ENCODE measurements around the gene LMCD1.

Gene LMCD1

DNA sequence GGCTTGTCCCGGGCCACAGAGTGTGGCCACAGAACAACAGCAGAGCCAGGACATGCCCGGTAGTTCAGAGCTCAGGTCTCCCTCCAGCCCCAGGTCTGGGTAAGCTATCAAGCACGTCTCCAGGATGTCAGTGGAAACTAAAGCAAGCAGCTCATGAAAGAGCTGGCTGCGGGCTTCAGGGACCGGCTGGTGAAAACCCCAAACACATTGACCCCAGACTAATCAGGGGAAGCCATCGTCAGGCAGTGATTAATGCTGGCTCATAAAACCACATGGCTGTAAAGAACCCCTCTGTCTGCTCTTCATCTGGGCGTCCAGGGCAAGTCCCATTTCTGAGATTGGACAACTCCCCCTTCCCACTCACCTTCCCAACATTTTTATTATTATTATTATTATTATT, 37.8 kb downstream of the LMCD1 start:
- Histone ChIP-seq H3K36me3 (ENCODE audit: control insufficient read depth in 1 of 2, insufficient read depth in 2 of 2, low read length in 2 of 2) (peaks cover 0 to 6% of the 10 kb centered on the region in 2 donors), H3K4me1 (ENCODE audit: control insufficient read depth in 1 of 2, insufficient read depth in 2 of 2, low read length in 2 of 2) (no peaks in the 10 kb centered on the region), H3K27me3 (ENCODE audit: low read depth, low read length) (no peaks in the 10 kb centered on the region), H3K27ac (ENCODE audit: low read length) (no peak overlapping the region), H3K9me3 (ENCODE audit: control insufficient read depth in 1 of 2, low read length in 2 of 2) (no peaks in the 10 kb centered on the region), H3K4me3 (ENCODE audit: low read depth in 1 of 2, low read length in 2 of 2) (no peak overlapping the region)

GRCh38 chr3:8540456-8540855, 38.8 kb downstream of the LMCD1 start:
- Histone ChIP-seq H3K4me1 (ENCODE audit: control insufficient read depth in 1 of 2, insufficient read depth in 2 of 2, low read length in 2 of 2) (no peaks in the 10 kb centered on the region), H3K27me3 (ENCODE audit: low read depth, low read length) (no peaks in the 10 kb centered on the region), H3K9me3 (ENCODE audit: control insufficient read depth in 1 of 2, low read length in 2 of 2) (no peaks in the 10 kb centered on the region), H3K27ac (ENCODE audit: low read length) (no peak overlapping the region), H3K36me3 (ENCODE audit: control insufficient read depth in 1 of 2, insufficient read depth in 2 of 2, low read length in 2 of 2) (peaks cover 0 to 6% of the 10 kb centered on the region in 2 donors), H3K4me3 (ENCODE audit: low read depth in 1 of 2, low read length in 2 of 2) (no peak overlapping the region)

GRCh38 chr3:8541486-8541885, 39.9 kb downstream of the LMCD1 start:
- no peaks in the 10 kb centered on the region for H3K27me3 ChIP-seq (ENCODE audit: low read depth, low read length)
- H3K36me3 ChIP-seq (ENCODE audit: control insufficient read depth in 1 of 2, insufficient read depth in 2 of 2, low read length in 2 of 2) = peaks cover 0 to 6% of the 10 kb centered on the region in 2 donors

DNA sequence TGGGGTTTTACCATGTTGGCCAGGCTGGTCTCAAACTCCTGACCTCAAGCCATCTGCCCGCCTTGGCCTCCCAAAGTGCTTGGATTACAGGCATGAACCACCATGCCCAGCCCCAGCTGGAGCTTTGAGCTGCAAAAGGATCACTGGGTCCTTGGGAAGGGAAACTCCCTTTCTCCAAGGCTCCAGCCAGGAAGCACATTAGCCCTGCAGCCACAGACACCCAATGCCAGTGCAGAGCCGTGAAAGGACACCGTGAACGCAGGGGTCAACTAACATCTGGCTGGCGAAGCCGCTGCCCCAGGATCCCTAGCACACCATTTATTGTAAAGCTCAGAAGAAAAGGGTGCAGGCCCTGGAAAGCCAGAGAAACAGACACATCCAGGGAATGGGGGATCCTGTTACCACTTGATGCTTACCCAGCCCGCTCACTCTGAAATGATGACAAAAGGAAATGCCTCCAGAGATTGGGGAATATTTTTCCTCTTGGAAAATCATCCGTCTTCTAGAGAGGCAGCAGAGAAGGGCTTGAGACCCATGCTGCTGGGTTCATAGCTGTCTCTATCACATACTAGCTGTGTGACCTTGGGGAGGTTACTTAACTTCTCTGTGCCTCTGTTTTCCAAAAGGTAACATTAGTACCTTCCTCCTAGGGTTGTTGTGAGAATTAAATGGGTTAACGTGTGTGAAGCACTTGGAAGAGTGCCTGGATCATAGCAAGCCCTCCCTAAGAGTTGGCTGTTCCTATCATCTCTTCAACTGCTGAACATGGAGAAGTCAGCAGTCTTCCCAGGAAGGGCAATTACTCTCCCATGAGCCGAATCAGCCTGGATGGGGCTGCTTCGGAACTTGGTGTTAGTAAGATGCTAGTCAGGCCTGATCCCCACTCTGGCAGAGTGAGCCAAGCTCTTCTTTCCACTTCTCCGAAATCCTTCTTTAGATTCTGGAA, 40.8 kb downstream of the LMCD1 start:
- Histone ChIP-seq H3K4me1 (ENCODE audit: control insufficient read depth in 1 of 2, insufficient read depth in 2 of 2, low read length in 2 of 2) (no peaks in the 10 kb centered on the region), H3K9me3 (ENCODE audit: control insufficient read depth in 1 of 2, low read length in 2 of 2) (no peaks in the 10 kb centered on the region), H3K27me3 (ENCODE audit: low read depth, low read length) (no peaks in the 10 kb centered on the region), H3K36me3 (ENCODE audit: control insufficient read depth in 1 of 2, insufficient read depth in 2 of 2, low read length in 2 of 2) (peaks cover 0 to 6% of the 10 kb centered on the region in 2 donors), H3K4me3 (ENCODE audit: low read depth in 1 of 2, low read length in 2 of 2) (no peak overlapping the region), H3K27ac (ENCODE audit: low read length) (no peak overlapping the region)

More at GRCh38 chr3:8541486-8541885, 39.9 kb downstream of the LMCD1 start:
- Histone ChIP-seq H3K4me3 (ENCODE audit: low read depth in 1 of 2, low read length in 2 of 2) (no peak overlapping the region), H3K27ac (ENCODE audit: low read length) (no peak overlapping the region), H3K4me1 (ENCODE audit: control insufficient read depth in 1 of 2, insufficient read depth in 2 of 2, low read length in 2 of 2) (no peaks in the 10 kb centered on the region), H3K9me3 (ENCODE audit: control insufficient read depth in 1 of 2, low read length in 2 of 2) (no peaks in the 10 kb centered on the region)

- Histone ChIP-seq H3K27ac (ENCODE audit: low read length) (no peak overlapping the region), H3K27me3 (ENCODE audit: low read depth, low read length) (no peaks in the 10 kb centered on the region), H3K9me3 (ENCODE audit: control insufficient read depth in 1 of 2, low read length in 2 of 2) (no peaks in the 10 kb centered on the region), H3K4me1 (ENCODE audit: control insufficient read depth in 1 of 2, insufficient read depth in 2 of 2, low read length in 2 of 2) (no peaks in the 10 kb centered on the region), H3K36me3 (ENCODE audit: control insufficient read depth in 1 of 2, insufficient read depth in 2 of 2, low read length in 2 of 2) (peaks cover 0 to 17% of the 10 kb centered on the region in 2 donors), H3K4me3 (ENCODE audit: low read depth in 1 of 2, low read length in 2 of 2) (no peak overlapping the region)
Measured at GRCh38 chr3:8546609-8547008, 45.0 kb downstream of the LMCD1 start.

DNA sequence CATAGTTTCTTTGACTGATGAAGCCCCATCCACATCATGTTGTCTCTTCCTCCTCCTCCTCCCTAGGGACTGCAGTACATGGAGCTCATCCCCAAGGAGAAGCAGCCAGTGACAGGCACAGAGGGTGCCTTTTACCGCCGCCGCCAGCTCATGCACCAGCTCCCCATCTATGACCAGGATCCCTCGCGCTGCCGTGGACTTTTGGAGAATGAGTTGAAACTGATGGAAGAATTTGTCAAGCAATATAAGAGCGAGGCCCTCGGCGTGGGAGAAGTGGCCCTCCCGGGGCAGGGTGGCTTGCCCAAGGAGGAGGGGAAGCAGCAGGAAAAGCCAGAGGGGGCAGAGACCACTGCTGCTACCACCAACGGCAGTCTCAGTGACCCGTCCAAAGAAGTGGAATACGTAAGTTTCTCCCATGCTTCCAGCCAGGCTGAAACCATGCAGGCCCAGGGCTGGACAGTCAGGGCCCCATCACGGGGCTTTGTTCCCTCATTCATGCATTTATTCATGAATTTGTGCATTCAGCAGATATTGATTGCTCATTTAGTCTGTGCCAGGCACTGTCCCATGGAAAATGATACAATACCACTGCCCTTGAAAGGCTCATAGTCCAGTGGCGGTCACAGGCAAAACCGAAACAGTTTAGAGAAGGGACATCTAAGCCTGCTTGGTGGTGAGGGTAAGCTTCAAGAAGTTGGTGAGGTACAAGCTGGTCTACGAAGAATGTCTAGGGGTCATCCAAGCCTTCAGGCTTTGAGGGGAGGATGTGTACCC, 47.1 kb downstream of the LMCD1 start:
- H3K27ac ChIP-seq (ENCODE audit: low read length) = no peak overlapping the region
- no peaks in the 10 kb centered on the region for H3K4me1 ChIP-seq (ENCODE audit: control insufficient read depth in 1 of 2, insufficient read depth in 2 of 2, low read length in 2 of 2)
- peaks cover 0 to 17% of the 10 kb centered on the region in 2 donors for H3K36me3 ChIP-seq (ENCODE audit: control insufficient read depth in 1 of 2, insufficient read depth in 2 of 2, low read length in 2 of 2)
- no peak overlapping the region for H3K4me3 ChIP-seq (ENCODE audit: low read depth in 1 of 2, low read length in 2 of 2)
- H3K9me3 ChIP-seq (ENCODE audit: control insufficient read depth in 1 of 2, low read length in 2 of 2) = no peaks in the 10 kb centered on the region
- H3K27me3 ChIP-seq (ENCODE audit: low read depth, low read length) = no peaks in the 10 kb centered on the region

DNA sequence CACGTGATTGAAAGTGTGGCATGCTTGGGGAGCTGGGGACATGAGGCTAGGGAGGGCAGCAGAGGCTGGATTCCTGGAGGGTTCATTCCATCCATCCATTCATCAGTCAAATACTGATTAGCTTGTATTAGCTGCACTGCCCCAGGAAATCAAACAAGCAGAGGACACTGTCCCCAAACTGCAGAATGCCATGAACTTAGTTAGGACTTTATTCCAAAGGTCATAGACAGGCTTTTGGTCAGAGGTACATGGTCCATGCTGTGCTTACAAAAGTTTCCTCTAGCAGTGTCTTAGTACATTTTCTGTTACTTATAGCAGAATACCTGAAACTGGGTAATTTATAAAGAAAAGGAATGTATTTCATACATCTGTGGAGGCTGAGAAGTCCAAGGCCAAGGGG, 47.7 kb downstream of the LMCD1 start:
- Histone ChIP-seq H3K9me3 (ENCODE audit: control insufficient read depth in 1 of 2, low read length in 2 of 2) (no peaks in the 10 kb centered on the region), H3K27me3 (ENCODE audit: low read depth, low read length) (no peaks in the 10 kb centered on the region), H3K36me3 (ENCODE audit: control insufficient read depth in 1 of 2, insufficient read depth in 2 of 2, low read length in 2 of 2) (peaks cover 0 to 17% of the 10 kb centered on the region in 2 donors), H3K27ac (ENCODE audit: low read length) (no peak overlapping the region), H3K4me3 (ENCODE audit: low read depth in 1 of 2, low read length in 2 of 2) (no peak overlapping the region), H3K4me1 (ENCODE audit: control insufficient read depth in 1 of 2, insufficient read depth in 2 of 2, low read length in 2 of 2) (no peaks in the 10 kb centered on the region)

DNA sequence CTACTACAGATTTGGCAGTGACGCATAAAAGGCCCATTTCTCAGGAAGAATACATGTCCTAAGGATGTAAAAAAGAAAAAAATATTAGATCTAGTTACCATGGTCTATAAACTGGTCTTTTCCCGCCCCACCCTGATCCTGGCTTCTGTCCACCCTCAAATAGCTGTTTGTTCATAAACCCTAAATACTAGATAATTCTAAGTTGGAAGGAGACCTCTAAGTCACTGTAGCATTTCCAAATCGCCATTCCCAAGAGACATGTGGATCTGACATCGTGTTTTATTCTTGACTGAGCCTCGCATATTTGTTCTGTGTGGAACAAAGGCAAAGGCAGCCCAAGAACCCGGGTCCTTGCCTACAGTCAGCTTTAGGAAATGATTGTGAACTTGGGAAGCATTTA, 49.0 kb downstream of the LMCD1 start:
- no peaks in the 10 kb centered on the region for H3K9me3 ChIP-seq (ENCODE audit: control insufficient read depth in 1 of 2, low read length in 2 of 2)
- H3K27me3 ChIP-seq (ENCODE audit: low read depth, low read length) = no peaks in the 10 kb centered on the region
- no peak overlapping the region for H3K27ac ChIP-seq (ENCODE audit: low read length)
- peaks cover 0 to 2% of the 10 kb centered on the region in 2 donors for H3K4me1 ChIP-seq (ENCODE audit: control insufficient read depth in 1 of 2, insufficient read depth in 2 of 2, low read length in 2 of 2)
- H3K36me3 ChIP-seq (ENCODE audit: control insufficient read depth in 1 of 2, insufficient read depth in 2 of 2, low read length in 2 of 2) = peaks cover 0 to 17% of the 10 kb centered on the region in 2 donors
- no peak overlapping the region for H3K4me3 ChIP-seq (ENCODE audit: low read depth in 1 of 2, low read length in 2 of 2)

GRCh38 chr3:8552223-8552762, 50.7 kb downstream of the LMCD1 start:
- no peaks in the 10 kb centered on the region for H3K27me3 ChIP-seq (ENCODE audit: low read depth, low read length)
- H3K4me3 ChIP-seq (ENCODE audit: low read depth in 1 of 2, low read length in 2 of 2) = no peak overlapping the region
- peaks cover 0 to 17% of the 10 kb centered on the region in 2 donors for H3K36me3 ChIP-seq (ENCODE audit: control insufficient read depth in 1 of 2, insufficient read depth in 2 of 2, low read length in 2 of 2)
- H3K4me1 ChIP-seq (ENCODE audit: control insufficient read depth in 1 of 2, insufficient read depth in 2 of 2, low read length in 2 of 2) = peaks cover 0 to 10% of the 10 kb centered on the region in 2 donors
- H3K9me3 ChIP-seq (ENCODE audit: control insufficient read depth in 1 of 2, low read length in 2 of 2) = no peaks in the 10 kb centered on the region
- no peak overlapping the region for H3K27ac ChIP-seq (ENCODE audit: low read length)

GRCh38 chr3:8553405-8553804, 51.8 kb downstream of the LMCD1 start:
- Histone ChIP-seq H3K9me3 (ENCODE audit: control insufficient read depth in 1 of 2, low read length in 2 of 2) (no peaks in the 10 kb centered on the region), H3K4me3 (ENCODE audit: low read depth in 1 of 2, low read length in 2 of 2) (no peak overlapping the region), H3K27me3 (ENCODE audit: low read depth, low read length) (no peaks in the 10 kb centered on the region), H3K27ac (ENCODE audit: low read length) (no peak overlapping the region), H3K4me1 (ENCODE audit: control insufficient read depth in 1 of 2, insufficient read depth in 2 of 2, low read length in 2 of 2) (peaks cover 0 to 16% of the 10 kb centered on the region in 2 donors), H3K36me3 (ENCODE audit: control insufficient read depth in 1 of 2, insufficient read depth in 2 of 2, low read length in 2 of 2) (peaks cover 0 to 15% of the 10 kb centered on the region in 2 donors)

DNA sequence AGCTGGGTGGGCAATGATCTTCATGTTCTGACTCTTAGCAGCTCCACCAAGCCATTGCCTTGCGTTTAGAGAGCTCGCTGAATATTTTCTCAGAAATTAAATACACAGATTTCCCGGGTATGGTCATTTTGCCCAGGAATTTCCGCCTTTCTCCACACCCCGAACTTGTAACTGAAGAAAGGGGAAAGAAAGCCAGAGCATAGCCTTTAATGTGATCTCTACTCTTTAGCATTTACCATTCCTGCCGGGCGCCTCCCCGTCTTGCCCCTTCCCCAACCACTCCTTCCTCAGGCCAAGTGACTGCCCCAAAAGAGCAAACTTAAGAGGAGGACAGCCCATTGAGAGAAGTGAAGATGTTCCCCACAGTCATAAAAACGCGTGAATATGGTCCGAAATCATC, 53.1 kb downstream of the LMCD1 start:
- Histone ChIP-seq H3K27ac (ENCODE audit: low read length) (no peak overlapping the region), H3K36me3 (ENCODE audit: control insufficient read depth in 1 of 2, insufficient read depth in 2 of 2, low read length in 2 of 2) (peaks cover 0 to 4% of the 10 kb centered on the region in 2 donors), H3K9me3 (ENCODE audit: control insufficient read depth in 1 of 2, low read length in 2 of 2) (no peaks in the 10 kb centered on the region), H3K27me3 (ENCODE audit: low read depth, low read length) (no peaks in the 10 kb centered on the region), H3K4me3 (ENCODE audit: low read depth in 1 of 2, low read length in 2 of 2) (no peak overlapping the region), H3K4me1 (ENCODE audit: control insufficient read depth in 1 of 2, insufficient read depth in 2 of 2, low read length in 2 of 2) (peaks cover 0 to 16% of the 10 kb centered on the region in 2 donors)
